ENCODE results near the gene PDAP1. TPM values are rescaled to one million over a fixed set of nuclear protein-coding genes. Genes with fewer than 3 reads are reported as not detected.
A peak's percentile ranks its signal among the peaks of the same experiment; 100 is the strongest.

The PDAP1 gene
- total and polyA plus RNA-seq, 9 of the 15 experiments (the other 6 are each of a cell fraction or from before 2014, with no cell fraction given), result 10.2 to 315 (median 129) TPM

GRCh38 chr7:99369767-99370391 is 38.5 kb downstream of the PDAP1 start (continued):
- no peak for TF ChIP-seq ZBTB40 (IDR thresholded peaks at IDR 0.05)
- TF ChIP-seq ZBTB40 (CRISPR knock-in tag; IDR thresholded peaks at IDR 0.05), result no peak
- peak; percentile 64; the same call in 1 of the 2 replicates for TF ChIP-seq NCOR1 (IDR thresholded peaks at IDR 0.05)
- no peak for TF ChIP-seq SIN3A (IDR thresholded peaks at IDR 0.05; ENCODE audit: borderline replicate concordance in 2 of 2, control insufficient read depth in 1 of 2, low read depth in 2 of 2, low read length in 2 of 2)
- no peak for TF ChIP-seq ZNF696 (CRISPR knock-in tag; conservative IDR thresholded peaks at IDR 0.05)
- TF ChIP-seq ZNF316 (IDR thresholded peaks at IDR 0.05), result peak; percentile 63
- no peak for TF ChIP-seq GTF2B (IDR thresholded peaks at IDR 0.05; ENCODE audit: extremely low read depth, insufficient read length)
- TF ChIP-seq SFPQ (IDR thresholded peaks at IDR 0.05; ENCODE audit: low read depth, low read length), result no peak
- TF ChIP-seq RAD21 (CRISPR knock-in tag; conservative IDR thresholded peaks at IDR 0.05 in 1 of 2, IDR thresholded peaks at IDR 0.05 in 1 of 2), result no peak
- peak in 1 of 2 experiments; percentile 22; a peak in 1 of 4 replicates for TF ChIP-seq MNT (conservative IDR thresholded peaks at IDR 0.05)
- TF ChIP-seq ZNF780A (CRISPR knock-in tag; IDR thresholded peaks at IDR 0.05), result no peak
- TF ChIP-seq ZC3H4 (CRISPR knock-in tag; IDR thresholded peaks at IDR 0.05; ENCODE audit: borderline replicate concordance), result no peak
- no peak for TF ChIP-seq KLF10 (CRISPR knock-in tag; IDR thresholded peaks at IDR 0.05)
- TF ChIP-seq ESRRA (IDR thresholded peaks at IDR 0.05; ENCODE audit: borderline replicate concordance, low read depth), result no peak

All from K562 (cell line).